Stimulated activated CD8-positive, alpha-beta memory T cell treated with anti-CD3 and anti-CD28 coated beads, Interleukin-7, amount 100 ng/mL, for 1 hour (primary cell): Measurements from ENCODE around the gene MXRA8.
"Not testable (repeated sequence)": the region's sequence is repeated elsewhere in the genome, so short reads cannot be mapped to it uniquely, and the experiment has no call there.

Source experiments
- DNase-seq, 2 donors: peaks; one replicate each; pipeline ENCODE4 v3.0.0-alpha.2; 2020; ENCODE audit warnings: low read depth in 2 of 2

MXRA8 gene

GRCh38 chr1:1391225-1391624, 32.9 kb upstream of the MXRA8 start:
- no peak for DNase-seq

DNA sequence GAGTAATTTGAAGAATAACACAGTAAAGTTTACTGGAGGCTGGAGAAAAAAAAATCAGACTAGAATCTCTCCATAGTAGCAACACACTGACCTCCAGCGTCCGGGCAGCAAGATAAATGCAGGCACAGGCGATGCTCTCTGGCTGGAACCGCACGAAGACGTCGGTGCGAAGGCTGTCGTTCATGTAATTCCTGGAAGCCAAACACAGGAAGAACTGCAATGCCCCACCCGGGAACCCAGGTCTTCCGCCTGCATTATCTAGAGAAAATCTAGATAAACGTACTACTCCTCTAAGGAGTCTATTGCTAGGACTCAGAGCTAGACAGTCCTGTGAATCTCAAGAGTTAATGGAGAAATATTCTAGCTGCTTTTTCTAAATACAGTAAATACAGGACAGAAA, 32.3 kb upstream of the MXRA8 start:
- DNase-seq, result no peak

- no peak for DNase-seq
These were observed 29.7 kb upstream of the MXRA8 start for GRCh38 chr1:1388078-1388472.

GRCh38 chr1:1387098-1388077, 29.0 kb upstream of the MXRA8 start:
- DNase-seq, result no peak

GRCh38 chr1:1385931-1386330, 27.6 kb upstream of the MXRA8 start:
- DNase-seq, result no peak

DNA sequence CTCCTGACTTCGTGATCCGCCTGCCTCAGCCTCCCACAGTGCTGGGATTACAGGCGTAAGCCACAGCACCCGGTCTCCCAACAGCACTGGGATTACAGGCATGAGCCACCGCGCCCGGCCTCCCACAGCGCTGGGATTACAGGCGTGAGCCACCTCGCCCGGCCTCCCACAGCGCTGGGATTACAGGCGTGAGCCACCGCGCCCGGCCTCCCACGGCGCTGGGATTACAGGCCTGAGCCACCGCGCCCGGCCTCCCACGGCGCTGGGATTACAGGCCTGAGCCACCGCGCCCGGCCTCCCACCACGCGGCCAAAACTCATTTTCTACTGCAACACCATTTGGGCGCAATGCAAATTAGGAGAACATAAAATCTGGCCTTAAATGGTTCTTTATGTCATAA, 27.0 kb upstream of the MXRA8 start:
- not testable (repeated sequence) for DNase-seq

DNA sequence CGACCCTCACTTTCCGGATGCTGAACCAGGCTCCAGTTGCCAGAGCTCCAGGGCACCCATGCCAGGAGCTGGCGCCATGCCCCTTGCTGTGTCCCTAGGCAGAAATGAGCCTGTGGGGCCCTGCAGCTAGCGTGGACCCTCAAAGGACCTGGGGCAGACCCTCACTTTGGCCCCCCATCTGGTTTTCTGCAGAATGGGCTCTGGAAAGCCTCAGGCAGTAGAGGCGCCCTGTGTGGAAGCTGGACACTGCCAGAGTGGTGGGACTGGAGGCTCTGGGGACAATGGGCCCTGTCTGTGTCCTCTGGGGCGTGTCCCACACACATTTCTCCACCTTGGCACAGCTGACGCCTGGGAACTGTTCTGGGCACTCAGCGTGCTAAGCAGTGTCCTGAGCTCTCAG, 22.9 kb upstream of the MXRA8 start:
- no peak for DNase-seq

DNA sequence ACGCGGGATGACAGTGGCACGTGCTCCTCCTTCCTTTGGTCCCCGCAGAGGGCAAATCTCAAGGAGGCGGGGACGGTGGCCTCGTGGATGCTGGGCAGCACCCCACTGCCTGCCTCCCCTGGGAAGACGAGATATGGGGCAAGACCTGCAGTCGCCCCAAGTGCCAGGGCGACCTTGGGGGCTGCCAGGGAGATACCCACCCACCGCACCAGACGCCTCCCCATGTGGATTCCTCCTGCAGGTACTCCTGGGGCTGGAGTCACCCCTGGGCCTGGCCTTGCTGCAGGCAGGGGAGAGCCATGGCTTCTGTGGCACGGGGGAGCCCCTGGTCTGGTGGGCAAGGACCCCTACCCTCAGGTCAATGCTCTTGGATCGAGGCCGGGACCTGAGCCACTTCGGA, 22.5 kb upstream of the MXRA8 start:
- DNase-seq, result no peak

- DNase-seq, result no peak
These were observed 19.3 kb upstream of the MXRA8 start for GRCh38 chr1:1377540-1378205.

DNA sequence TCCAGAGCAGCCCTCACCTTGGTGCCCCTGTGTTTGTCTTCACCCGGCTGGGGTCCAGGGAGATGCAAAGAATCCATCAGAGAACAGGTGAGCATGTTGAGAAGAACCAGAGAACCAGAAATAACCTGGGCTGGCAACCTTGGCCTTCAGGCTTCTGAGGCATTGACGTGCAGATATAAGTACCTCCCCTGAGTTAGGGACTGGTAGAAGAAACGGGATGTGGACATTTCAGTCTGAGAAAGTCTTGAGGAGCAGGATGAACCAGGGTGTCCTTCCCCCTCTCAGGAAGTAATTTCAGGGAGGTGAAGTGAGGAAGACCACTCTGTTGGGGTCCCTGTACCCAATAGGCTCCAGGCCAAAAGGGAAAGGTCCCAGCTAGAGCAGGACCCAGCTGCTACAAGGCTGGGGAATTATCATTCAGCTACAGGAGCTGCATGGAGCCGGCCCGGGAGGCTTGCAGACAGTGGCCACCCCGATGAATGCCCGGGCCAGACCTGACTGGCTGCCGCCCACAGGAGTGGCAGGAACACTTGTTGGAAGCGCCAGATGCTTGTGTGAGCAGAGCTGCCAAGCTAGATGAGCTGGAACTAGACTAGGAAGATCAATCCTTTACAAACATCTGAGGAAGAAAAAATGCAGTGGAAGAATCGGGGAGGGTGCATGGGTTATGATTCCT, 18.3 kb upstream of the MXRA8 start:
- DNase-seq, result no peak

DNA sequence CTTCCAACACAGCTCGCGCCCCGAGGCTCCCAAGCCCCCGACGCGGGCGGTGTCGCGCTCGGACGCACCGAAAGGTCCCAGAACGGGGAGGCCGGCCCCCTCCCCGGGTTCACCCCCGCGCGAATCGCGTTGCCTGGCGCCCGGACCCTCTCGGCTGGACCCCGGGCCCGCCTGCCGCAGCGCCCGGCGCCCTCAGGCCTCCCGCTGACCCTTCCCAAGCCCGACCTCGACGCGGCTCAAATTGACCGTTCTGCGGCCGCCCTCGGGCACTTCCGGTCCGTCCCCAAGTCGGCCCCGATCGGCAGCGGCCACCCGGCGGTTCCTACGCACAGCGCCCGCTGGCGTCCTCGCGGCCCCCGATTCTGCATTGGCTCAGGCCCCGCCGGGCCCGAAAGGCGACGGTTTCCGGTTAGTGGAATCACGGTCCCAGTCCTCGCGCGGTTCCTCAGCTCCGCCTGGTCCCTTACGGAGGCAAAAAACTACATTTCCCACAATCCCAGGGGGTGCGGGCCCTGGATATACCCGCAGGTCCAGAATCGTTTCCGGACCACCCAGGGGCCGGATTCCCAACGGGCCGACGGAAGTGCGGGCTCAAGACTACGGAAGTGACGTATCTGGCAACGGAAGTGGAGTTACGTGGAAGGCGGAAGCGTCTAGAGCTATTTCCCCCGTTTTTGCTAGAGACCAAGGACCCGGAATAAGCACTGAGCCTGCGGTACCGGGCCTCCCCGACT, 16.7 kb upstream of the MXRA8 start, which contains the start of gene AURKAIP1:
Gene AURKAIP1 (minus strand): TSS at position 279 of the 734 bp plus-strand sequence. CDS start 451 bp downstream, outside the sequence.
- DNase-seq, result peak; percentile 82 to 88

DNA sequence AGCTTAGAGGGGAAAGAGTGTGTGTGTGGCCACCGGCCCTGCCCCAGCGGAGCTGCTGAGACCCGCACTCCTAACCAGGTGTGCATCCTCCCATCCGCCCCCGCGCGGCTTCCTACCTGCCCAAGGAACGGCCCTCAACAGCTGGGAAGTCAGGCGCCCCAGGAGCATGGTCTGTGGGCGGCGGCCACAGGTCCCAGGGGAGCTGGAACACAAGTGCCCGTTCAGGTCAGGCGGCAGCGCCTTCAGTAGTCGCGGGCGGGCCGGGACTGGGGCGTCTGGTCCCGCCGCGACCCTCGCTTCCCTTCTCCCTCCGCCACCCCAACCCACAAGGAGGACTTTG, 16.2 kb upstream of the MXRA8 start:
- DNase-seq, result no peak

GRCh38 chr1:1373815-1374588, 15.6 kb upstream of the MXRA8 start:
- no peak for DNase-seq

GRCh38 chr1:1373051-1373814, 14.9 kb upstream of the MXRA8 start:
- no peak for DNase-seq

GRCh38 chr1:1371746-1372711, 13.7 kb upstream of the MXRA8 start:
- DNase-seq, result peak; percentile 58 to 63

DNA sequence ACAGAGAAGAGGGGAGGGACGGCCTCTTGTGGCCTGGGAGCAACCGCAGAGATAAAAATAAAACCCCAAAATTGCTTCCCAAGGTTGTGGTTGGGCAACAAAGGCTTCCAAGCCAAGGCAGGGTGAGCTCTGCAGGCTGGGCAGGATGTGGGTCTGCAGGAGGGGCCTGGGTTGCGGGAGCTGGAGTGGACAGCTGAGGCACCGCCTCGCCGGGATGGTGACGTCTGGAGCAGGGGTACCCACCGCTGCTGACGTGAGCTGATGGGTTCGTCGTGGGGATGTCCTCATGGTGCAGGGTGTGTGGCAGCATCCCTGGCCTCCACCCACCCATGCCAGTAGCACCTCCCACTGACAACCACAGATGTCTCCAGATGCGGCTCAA, 13.0 kb upstream of the MXRA8 start:
- peak in 1 of 2 donors; percentile 15 for DNase-seq

GRCh38 chr1:1370771-1371300, 12.5 kb upstream of the MXRA8 start:
- no peak for DNase-seq

GRCh38 chr1:1370094-1370493, 11.7 kb upstream of the MXRA8 start:
- DNase-seq, result not testable (repeated sequence)

GRCh38 chr1:1367315-1367714, 9.0 kb upstream of the MXRA8 start:
- DNase-seq, result no peak
